NB4 (cell line): ENCODE data around the gene ITGA11.

ENCODE experiments used
- DNase-seq: peaks from one replicate; pipeline ENCODE4 v3.0.0; 2010; ENCODE audit warnings: low read depth
- H3K4me3 ChIP-seq: one replicate; pipeline ENCODE4 v1.5.1; 2011; ENCODE audit warnings: mild to moderate bottlenecking, low read depth, low read length, moderate library complexity
- MYC ChIP-seq: IDR thresholded peaks from 2 replicates; pipeline ENCODE4 v1.6.1; 2011; ENCODE audit warnings: low read depth, low read length
- POLR2A ChIP-seq: IDR thresholded peaks from 2 replicates; pipeline ENCODE4 v1.6.1; 2011; ENCODE audit warnings: mild to moderate bottlenecking; ENCODE audit not compliant: insufficient read length; ENCODE audit errors: extremely low read depth
- TF ChIP-seq, protein P1 (sequence below): IDR thresholded peaks from 2 replicates; pipeline ENCODE4 v1.6.1; 2011; ENCODE audit warnings: low read depth, low read length
- TF ChIP-seq, protein P2 (sequence below): IDR thresholded peaks from one replicate; pipeline ENCODE4 v1.5.1; 2012; ENCODE audit warnings: low read depth, low read length

Gene ITGA11

DNA sequence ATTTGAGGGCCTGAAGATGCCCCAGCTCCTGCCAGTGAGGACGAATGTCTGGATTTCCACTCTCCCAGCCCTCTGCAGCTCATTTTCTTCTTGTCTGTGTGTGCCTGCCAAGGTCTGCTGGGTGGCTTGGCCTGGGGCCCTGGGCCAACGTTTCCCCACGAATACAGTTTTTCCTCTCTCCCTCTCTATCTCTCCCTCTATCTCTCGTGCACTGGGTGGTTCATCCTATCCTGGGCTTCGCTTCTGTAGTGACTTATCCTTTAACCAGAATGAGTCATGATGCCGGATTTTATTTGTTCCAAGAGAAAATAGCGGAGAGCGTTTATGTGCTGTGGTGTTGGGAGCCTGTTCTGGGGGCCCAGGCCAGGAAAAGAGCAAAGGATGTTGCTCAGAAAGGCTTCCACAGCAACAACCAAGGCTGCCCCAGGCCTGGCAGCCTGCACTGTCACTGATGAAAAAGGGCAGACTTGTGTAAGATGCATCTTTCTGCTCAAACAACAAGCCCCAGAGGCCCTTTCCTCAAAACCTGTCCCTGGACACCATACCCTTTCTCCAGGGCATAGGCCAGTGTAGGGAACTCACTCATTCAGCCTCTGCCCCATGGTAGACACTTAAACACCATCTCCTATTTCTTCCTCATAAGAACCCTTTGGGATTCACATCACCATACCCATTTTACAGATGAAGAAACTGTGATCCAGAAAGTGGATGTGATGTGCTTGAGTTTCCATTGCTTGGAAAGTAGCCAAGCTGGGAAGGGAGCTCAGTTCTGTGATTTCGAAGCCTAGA, 47.3 kb downstream of the ITGA11 start:
- TF ChIP-seq MYC (no peak), POLR2A (no peak)
- TF ChIP-seq, protein P1, sequence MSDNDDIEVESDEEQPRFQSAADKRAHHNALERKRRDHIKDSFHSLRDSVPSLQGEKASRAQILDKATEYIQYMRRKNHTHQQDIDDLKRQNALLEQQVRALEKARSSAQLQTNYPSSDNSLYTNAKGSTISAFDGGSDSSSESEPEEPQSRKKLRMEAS = no peak
- TF ChIP-seq, protein P2, sequence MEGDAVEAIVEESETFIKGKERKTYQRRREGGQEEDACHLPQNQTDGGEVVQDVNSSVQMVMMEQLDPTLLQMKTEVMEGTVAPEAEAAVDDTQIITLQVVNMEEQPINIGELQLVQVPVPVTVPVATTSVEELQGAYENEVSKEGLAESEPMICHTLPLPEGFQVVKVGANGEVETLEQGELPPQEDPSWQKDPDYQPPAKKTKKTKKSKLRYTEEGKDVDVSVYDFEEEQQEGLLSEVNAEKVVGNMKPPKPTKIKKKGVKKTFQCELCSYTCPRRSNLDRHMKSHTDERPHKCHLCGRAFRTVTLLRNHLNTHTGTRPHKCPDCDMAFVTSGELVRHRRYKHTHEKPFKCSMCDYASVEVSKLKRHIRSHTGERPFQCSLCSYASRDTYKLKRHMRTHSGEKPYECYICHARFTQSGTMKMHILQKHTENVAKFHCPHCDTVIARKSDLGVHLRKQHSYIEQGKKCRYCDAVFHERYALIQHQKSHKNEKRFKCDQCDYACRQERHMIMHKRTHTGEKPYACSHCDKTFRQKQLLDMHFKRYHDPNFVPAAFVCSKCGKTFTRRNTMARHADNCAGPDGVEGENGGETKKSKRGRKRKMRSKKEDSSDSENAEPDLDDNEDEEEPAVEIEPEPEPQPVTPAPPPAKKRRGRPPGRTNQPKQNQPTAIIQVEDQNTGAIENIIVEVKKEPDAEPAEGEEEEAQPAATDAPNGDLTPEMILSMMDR = no peak
- no peak for DNase-seq
- H3K4me3 ChIP-seq = no peak overlapping the region

DNA sequence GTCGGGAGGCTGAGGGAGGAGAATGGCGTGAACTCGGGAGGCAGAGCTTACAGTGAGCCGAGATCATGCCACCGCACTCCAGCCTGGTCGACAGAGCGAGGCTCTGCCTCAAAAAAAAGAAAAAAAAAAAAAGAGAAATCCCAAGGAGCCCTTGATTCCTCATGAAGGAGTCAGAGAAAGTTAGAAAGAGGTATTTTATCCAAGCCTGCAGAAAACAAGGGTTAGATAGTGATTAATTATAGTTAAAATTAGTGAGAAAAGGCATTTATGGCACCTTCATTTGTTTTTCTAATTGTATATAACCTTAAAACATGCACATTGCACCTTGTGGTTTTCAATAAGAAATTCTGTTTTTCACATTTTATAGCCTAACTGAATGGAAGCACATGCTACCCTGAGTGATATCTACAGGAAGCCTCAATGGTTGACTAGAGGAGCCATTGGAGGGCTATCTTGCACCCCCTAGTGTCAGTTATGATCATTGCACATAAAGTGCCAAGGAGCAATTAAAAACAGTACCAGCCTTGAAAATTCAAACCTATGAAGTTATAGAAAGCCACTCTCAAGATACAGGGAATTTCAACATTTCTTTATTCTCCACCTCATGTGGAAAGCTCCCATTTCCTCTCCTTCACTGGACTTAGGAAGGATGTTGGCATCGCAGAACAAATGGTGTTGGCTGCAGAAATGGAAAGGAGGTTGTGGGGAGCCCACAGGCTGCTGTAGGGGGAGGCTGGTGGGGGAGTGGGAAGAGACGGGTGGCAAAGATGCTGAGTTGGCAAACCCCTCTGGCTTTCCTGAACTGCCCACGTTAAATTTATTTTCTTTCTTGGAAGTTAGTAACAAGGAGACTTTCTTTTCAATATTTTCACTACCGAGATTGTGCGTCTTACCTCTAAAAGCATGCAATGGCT, 48.5 kb downstream of the ITGA11 start:
- no peak overlapping the region for H3K4me3 ChIP-seq
- TF ChIP-seq, protein P1 = peak; percentile 72
- no peak for TF ChIP-seq POLR2A
- TF ChIP-seq MYC = peak; percentile 47; the same call in 1 of the 2 replicates
- TF ChIP-seq, protein P2 = peak; percentile 68
- DNase-seq = peak; percentile 66

DNA sequence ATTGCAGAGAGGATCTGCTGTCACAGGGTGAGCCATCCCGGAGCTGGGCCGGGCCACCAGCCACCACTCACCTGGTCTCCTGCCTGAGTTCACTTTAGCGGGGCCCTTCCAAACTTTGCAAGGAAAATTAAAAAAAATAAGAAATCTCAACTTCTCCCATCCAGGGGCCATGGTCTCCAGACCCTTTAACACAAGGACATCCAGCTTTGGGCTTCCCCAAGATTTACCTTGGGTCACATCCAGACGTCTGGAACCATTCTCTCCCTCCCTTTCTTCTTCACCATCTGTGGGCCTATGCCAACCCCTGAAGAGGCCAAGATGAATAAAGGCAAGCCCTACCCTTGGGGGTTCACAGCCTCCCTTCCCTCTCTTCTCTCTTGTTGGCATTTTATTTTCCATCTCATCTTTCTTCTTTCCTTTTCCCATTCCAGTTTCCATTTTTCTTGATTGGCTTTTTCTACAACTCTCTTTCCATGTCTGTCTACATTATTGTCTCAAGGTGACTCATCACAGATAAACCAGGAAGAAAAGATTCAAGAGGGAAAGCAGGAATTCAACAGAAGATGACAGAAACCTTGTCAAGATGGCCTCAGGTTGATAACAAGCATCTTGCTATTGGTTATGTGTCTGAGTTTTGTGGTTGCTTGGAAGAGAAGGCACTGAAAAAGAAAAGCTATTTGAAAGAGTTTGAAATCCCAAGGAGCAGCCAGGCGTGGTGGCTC, 49.5 kb downstream of the ITGA11 start:
- DNase-seq = no peak
- H3K4me3 ChIP-seq = no peak overlapping the region
- TF ChIP-seq POLR2A (no peak), MYC (no peak)
- TF ChIP-seq, protein P2 = no peak
- TF ChIP-seq, protein P1 = no peak

DNA sequence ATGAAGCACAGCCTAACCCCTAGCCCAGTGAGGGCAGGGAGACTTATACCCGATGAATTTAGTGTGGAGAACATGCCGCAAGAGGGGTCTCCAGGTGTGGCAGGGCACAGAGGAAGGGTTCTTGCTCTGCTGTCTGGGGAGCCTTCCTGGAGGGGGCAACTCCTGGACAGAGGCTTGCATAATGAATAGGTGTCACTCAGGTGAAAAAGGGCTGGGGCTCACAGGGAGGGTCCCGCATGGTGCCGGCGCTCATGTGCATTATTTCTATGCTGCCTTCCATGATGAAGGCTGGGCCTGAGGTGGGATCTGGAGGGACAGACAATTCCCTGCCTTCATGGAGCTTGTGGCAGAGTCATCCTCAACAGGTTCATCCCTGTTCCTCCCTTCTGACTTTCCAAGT, 51.5 kb downstream of the ITGA11 start:
- TF ChIP-seq POLR2A (no peak), MYC (no peak)
- TF ChIP-seq, protein P1 = no peak
- TF ChIP-seq, protein P2 = no peak
- no peak overlapping the region for H3K4me3 ChIP-seq
- DNase-seq = no peak

DNA sequence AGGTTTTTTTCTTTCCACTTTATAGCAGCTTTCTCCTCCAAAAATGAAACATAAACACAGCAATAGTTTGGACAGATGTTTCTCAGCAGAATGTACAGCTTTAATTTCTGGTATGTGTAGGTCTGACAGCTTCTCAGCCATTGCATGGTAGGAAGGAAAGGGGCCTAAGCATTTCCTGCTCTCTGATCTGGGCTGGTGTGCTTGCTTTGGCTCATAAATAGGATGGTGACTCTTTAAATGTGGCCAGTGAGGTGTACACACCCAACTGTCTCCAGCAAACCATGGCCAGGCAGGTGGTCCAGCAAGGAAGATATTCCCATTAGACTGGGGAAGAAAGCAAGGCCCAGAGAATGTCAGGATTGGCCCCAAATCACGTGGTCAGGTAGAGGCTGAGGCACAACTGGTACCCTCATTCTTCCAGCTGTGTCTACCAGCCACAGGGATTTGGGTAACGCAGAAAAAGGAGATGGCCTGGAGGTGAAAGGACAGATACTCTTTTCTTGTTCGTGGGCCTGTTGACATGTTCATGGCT, 52.1 kb downstream of the ITGA11 start:
- TF ChIP-seq, protein P1 = no peak
- TF ChIP-seq, protein P2 = no peak
- no peak for TF ChIP-seq MYC
- TF ChIP-seq POLR2A = no peak
- H3K4me3 ChIP-seq = no peak overlapping the region
- no peak for DNase-seq
